Mesenchymal stem cell (in vitro differentiated cells and primary cell): ENCODE data around the gene TP53AIP1.

Experiments used
- DNase-seq: peaks from one replicate; pipeline ENCODE4 v3.0.0-alpha.2; 2013
- H2AFZ ChIP-seq: one replicate; pipeline ENCODE4 v1.6.1; 2013; ENCODE audit warnings: low read depth, mild to moderate bottlenecking, control low read depth, inconsistent platforms, low read length, moderate library complexity
- H2AK5ac ChIP-seq: 2 replicates; pipeline ENCODE4 v1.6.1; 2013; ENCODE audit warnings: low read length, moderate library complexity, mild to moderate bottlenecking, inconsistent platforms; ENCODE audit not compliant: severe bottlenecking
- H2BK120ac ChIP-seq: one replicate; pipeline ENCODE4 v1.6.1; 2013; ENCODE audit warnings: low read depth, mild to moderate bottlenecking, inconsistent platforms, low read length, moderate library complexity
- H2BK12ac ChIP-seq, 2 experiments: one replicate each; pipeline ENCODE4 v1.6.1; 2013; ENCODE audit warnings: inconsistent platforms in 2 of 2, low read length in 2 of 2, mild to moderate bottlenecking in 2 of 2, moderate library complexity in 2 of 2, control low read depth in 1 of 2
- H2BK15ac ChIP-seq: one replicate; pipeline ENCODE4 v1.6.1; 2013; ENCODE audit warnings: mild to moderate bottlenecking, low read depth, inconsistent platforms; ENCODE audit not compliant: poor library complexity, severe bottlenecking
- H2BK5ac ChIP-seq: 2 replicates; pipeline ENCODE4 v1.6.1; 2013; ENCODE audit warnings: low read depth, mild to moderate bottlenecking, low read length, control low read depth, inconsistent platforms; ENCODE audit not compliant: poor library complexity, severe bottlenecking
- H3K14ac ChIP-seq, 2 experiments: one replicate each; pipeline ENCODE4 v1.6.1; 2013; ENCODE audit warnings: inconsistent platforms in 2 of 2, low read length in 2 of 2, control low read depth in 1 of 2, mild to moderate bottlenecking in 1 of 2, moderate library complexity in 1 of 2
- H3K18ac ChIP-seq, 2 experiments: one replicate each; pipeline ENCODE4 v1.6.1; 2013; ENCODE audit warnings: inconsistent platforms in 2 of 2, low read length in 2 of 2, control low read depth in 1 of 2, low read depth in 1 of 2, mild to moderate bottlenecking in 1 of 2
- H3K23ac ChIP-seq, 2 experiments: one replicate each; pipeline ENCODE4 v1.6.1; 2013; ENCODE audit warnings: inconsistent platforms in 2 of 2, low read length in 2 of 2, mild to moderate bottlenecking in 2 of 2, moderate library complexity in 2 of 2, control low read depth in 1 of 2
- H3K27ac ChIP-seq: 2 replicates; pipeline ENCODE4 v1.5.1; 2013; ENCODE audit warnings: mild to moderate bottlenecking, moderate library complexity, low read length, control low read depth, inconsistent platforms; ENCODE audit not compliant: poor library complexity, severe bottlenecking
- H3K27me3 ChIP-seq, 2 experiments: 2 replicates each; pipeline versions ENCODE4 v1.6.1 to v1.7.0; 2013; ENCODE audit warnings: low read length in 2 of 2, mild to moderate bottlenecking in 2 of 2, moderate library complexity in 2 of 2, control low read depth in 1 of 2, inconsistent platforms in 1 of 2; ENCODE audit not compliant: control insufficient read depth in 1 of 2, insufficient read depth in 1 of 2
- H3K36me3 ChIP-seq, 2 experiments: 2 replicates each; pipeline versions ENCODE4 v1.6.1 to v1.7.0; 2013; ENCODE audit warnings: low read length in 2 of 2, control low read depth in 1 of 2, inconsistent platforms in 1 of 2, low read depth in 1 of 2, mild to moderate bottlenecking in 1 of 2; ENCODE audit not compliant: insufficient read depth in 2 of 2, control insufficient read depth in 1 of 2
- H3K4ac ChIP-seq, 2 experiments: one replicate each; pipeline ENCODE4 v1.6.1; 2013; ENCODE audit warnings: inconsistent platforms in 2 of 2, low read length in 2 of 2, mild to moderate bottlenecking in 2 of 2, moderate library complexity in 2 of 2, control low read depth in 1 of 2, low read depth in 1 of 2
- H3K4me1 ChIP-seq: 2 replicates; pipeline ENCODE4 v1.6.1; 2013; ENCODE audit warnings: low read depth, low read length, control low read depth; ENCODE audit not compliant: control insufficient read depth, insufficient read depth
- H3K4me2 ChIP-seq: 2 replicates; pipeline ENCODE4 v1.6.1; 2013; ENCODE audit warnings: low read length, mild to moderate bottlenecking, inconsistent platforms; ENCODE audit not compliant: poor library complexity, severe bottlenecking
- H3K4me3 ChIP-seq, 2 experiments: 2 replicates each; pipeline versions ENCODE4 v1.5.1 to v1.7.0; 2013; ENCODE audit warnings: low read length in 2 of 2, mild to moderate bottlenecking in 2 of 2, control low read depth in 1 of 2, low read depth in 1 of 2; ENCODE audit not compliant: insufficient read depth in 1 of 2
- H3K79me1 ChIP-seq: replicated peaks from 2 replicates; pipeline ENCODE4 v1.6.1; 2013; ENCODE audit warnings: mild to moderate bottlenecking, control low read depth, low read length, inconsistent platforms; ENCODE audit not compliant: poor library complexity, severe bottlenecking
- H3K9ac ChIP-seq: 2 replicates; pipeline ENCODE4 v1.7.0; 2013; ENCODE audit warnings: mild to moderate bottlenecking, low read length, moderate library complexity
- H3K9me3 ChIP-seq: 2 replicates; pipeline ENCODE4 v1.7.0; 2013; ENCODE audit warnings: mild to moderate bottlenecking, low read length; ENCODE audit not compliant: control insufficient read depth
- H4K8ac ChIP-seq: one replicate; pipeline ENCODE4 v1.6.1; 2013; ENCODE audit warnings: inconsistent platforms, mild to moderate bottlenecking, low read length, moderate library complexity
- H4K91ac ChIP-seq: one replicate; pipeline ENCODE4 v1.6.1; 2013; ENCODE audit warnings: mild to moderate bottlenecking, low read length, inconsistent platforms
- WGBS: methylation state at CpG from one replicate; pipeline ENCODE4 v1.1.7; 2013; ENCODE audit warnings: mixed read lengths; 5-methylcytosine and 5-hydroxymethylcytosine counted together

TP53AIP1 gene

DNA sequence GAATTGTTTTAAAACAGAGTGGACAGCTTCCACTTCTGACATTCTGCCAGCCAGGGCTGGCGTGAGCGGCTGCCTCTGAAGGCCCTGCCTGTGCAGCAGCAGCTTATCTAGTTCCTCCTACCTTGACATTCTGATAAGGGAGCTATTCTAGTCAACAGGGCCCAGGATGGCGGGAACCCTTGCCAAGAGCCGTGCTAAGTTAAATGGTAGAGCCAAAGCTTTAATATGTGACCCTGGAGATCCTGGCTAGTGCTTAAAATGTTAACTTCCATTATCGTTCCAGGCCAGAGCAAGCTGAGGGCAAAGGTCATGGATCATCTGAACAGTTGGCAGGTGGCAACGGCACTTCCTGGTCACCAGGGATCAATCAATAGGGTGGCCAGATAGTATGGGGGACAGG is 48.0 kb downstream of the TP53AIP1 start:
- DNase-seq: no peak
- Histone ChIP-seq H3K23ac (no peak overlapping the region), H2BK15ac (no peak overlapping the region), H3K9ac (no peak overlapping the region), H3K4me1 (peaks cover 10% of the 10 kb centered on the region), H2BK5ac (no peak overlapping the region), H3K27me3 (peaks cover 28 to 50% of the 10 kb centered on the region in 2 experiments), H3K9me3 (no peaks in the 10 kb centered on the region), H2AK5ac (no peak overlapping the region), H3K4ac (no peak overlapping the region), H3K36me3 (no peaks in the 10 kb centered on the region), H3K27ac (no peak overlapping the region), H2AFZ (no peak overlapping the region), H3K79me1 (no peaks in the 10 kb centered on the region), H2BK12ac (no peak overlapping the region), H2BK120ac (no peak overlapping the region), H4K8ac (no peak overlapping the region), H4K91ac (no peak overlapping the region), H3K4me2 (no peak overlapping the region), H3K18ac (no peak overlapping the region), H3K4me3 (no peak overlapping the region), H3K14ac (no peak overlapping the region)
- 70% methylated on average over 6 of the region's 6 CpGs for WGBS

DNA sequence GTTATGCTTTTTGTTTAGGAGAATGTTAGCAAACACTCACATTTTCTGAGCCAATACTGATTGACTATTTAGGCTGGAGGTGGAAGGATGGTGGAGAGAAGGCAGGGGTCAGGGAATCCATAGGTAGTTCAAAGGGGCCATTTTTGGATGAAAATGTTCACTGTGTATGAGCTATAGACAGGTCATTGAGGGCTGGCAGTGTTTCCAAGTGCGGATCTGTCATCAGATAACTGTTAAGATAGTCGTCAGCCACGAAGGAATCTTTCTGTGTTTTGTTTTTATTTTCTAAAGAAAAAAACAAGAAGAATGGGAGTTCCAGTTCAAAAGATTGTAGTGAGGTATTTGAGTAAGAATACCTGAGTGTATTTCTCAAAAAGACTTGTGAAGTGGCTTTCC is 48.4 kb downstream of the TP53AIP1 start:
- no peak overlapping the region for H2BK5ac ChIP-seq
- no peak overlapping the region for H3K4me3 ChIP-seq
- DNase-seq: no peak
- no peak overlapping the region for H2BK120ac ChIP-seq
- no peak overlapping the region for H3K27ac ChIP-seq
- no peaks in the 10 kb centered on the region for H3K9me3 ChIP-seq
- H4K8ac ChIP-seq: no peak overlapping the region
- H3K4ac ChIP-seq: no peak overlapping the region
- peaks cover 32 to 54% of the 10 kb centered on the region in 2 experiments for H3K27me3 ChIP-seq
- H2BK12ac ChIP-seq: no peak overlapping the region
- no peak overlapping the region for H3K14ac ChIP-seq
- no peaks in the 10 kb centered on the region for H3K36me3 ChIP-seq
- WGBS: 86% methylated on average over 3 of the region's 3 CpGs
- H2AK5ac ChIP-seq: no peak overlapping the region
- no peak overlapping the region for H2BK15ac ChIP-seq
- H4K91ac ChIP-seq: no peak overlapping the region
- H3K23ac ChIP-seq: no peak overlapping the region
- no peak overlapping the region for H3K4me2 ChIP-seq
- H3K18ac ChIP-seq: no peak overlapping the region
- peaks cover 10% of the 10 kb centered on the region for H3K4me1 ChIP-seq
- no peak overlapping the region for H3K9ac ChIP-seq
- no peaks in the 10 kb centered on the region for H3K79me1 ChIP-seq
- H2AFZ ChIP-seq: no peak overlapping the region

DNA sequence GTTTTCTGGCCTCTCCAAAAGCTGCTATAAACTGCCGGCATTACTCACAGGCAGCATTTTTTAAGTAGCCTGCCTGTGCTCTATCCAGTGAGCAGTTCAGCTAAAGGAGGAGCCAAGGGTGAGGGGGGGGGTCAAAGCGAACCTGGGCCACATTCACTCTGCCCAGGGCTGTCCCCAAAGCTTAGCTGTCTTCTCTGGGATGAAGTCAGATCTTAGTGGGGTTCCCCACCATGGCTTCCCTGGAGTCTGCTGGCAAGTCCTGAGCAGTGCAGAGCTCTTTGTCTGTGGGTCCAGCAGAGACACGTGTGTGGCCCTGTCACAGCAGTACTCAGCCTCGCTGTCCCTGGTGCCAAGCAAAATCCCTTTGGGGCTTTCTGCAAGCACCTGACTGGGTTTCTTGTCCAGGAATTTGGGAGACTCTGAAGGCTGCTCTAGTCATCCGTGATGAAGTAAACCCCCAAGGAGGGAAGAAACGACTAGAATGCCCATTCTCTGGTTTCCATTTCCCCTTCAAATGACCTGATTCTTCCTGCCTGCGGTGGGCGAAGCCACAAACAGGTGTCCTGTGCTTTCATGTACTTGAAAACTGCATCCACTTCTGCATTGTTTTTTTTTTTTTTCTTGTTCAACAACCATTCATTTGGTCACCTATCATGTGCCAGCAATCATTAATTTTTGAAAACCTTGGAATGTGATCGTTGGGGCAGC is 48.9 kb downstream of the TP53AIP1 start:
- H3K4me2 ChIP-seq: no peak overlapping the region
- 81% methylated on average over 9 of the region's 9 CpGs for WGBS
- no peak overlapping the region for H2BK120ac ChIP-seq
- H3K4ac ChIP-seq: no peak overlapping the region
- DNase-seq: no peak
- H2BK15ac ChIP-seq: no peak overlapping the region
- no peak overlapping the region for H2BK5ac ChIP-seq
- no peak overlapping the region for H3K14ac ChIP-seq
- no peak overlapping the region for H3K23ac ChIP-seq
- H3K18ac ChIP-seq: peak overlapping the region in 1 of 2 experiments; percentile 49
- H3K27me3 ChIP-seq: peaks cover 38 to 57% of the 10 kb centered on the region in 2 experiments
- H3K9me3 ChIP-seq: no peaks in the 10 kb centered on the region
- peaks cover 10% of the 10 kb centered on the region for H3K4me1 ChIP-seq
- no peak overlapping the region for H2AFZ ChIP-seq
- no peak overlapping the region for H4K8ac ChIP-seq
- H4K91ac ChIP-seq: no peak overlapping the region
- H3K4me3 ChIP-seq: no peak overlapping the region
- H3K36me3 ChIP-seq: no peaks in the 10 kb centered on the region
- H3K9ac ChIP-seq: no peak overlapping the region
- no peak overlapping the region for H2BK12ac ChIP-seq
- H3K27ac ChIP-seq: no peak overlapping the region
- H2AK5ac ChIP-seq: no peak overlapping the region
- H3K79me1 ChIP-seq: no peaks in the 10 kb centered on the region

DNA sequence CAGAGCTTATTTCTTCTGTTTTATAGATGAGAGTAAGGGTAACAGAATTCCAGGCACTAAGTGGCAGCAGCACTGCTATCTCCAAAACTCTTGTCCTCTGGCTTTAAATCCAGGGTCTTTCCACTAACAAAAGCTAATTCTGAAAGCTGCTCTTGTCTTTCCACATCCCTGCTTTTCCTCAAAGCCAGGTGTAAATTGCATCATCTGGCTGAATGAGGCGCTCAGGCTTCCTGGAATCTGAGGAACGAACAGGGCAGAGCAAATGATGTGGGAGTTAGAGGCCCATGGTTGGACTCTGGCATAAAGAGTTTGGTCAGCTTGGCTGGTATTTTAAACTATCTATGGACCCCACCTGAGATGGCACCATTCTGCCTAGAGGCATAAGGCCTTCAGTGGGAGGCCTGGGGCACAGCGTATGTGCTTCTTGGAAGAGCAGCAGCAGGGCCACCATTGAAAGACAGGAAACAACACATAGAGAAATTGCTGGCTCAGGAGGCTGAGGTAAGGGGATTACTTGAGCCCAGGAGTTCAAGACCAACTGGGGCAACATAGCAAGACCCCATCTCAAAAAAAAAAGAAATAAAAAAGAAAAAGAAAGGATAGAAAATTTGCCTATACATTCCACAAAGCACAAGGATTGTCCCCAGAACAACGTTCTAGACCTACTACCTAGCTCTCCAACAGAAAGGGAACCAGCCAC is 49.7 kb downstream of the TP53AIP1 start:
- WGBS: 65% methylated on average over 4 of the region's 4 CpGs
- Histone ChIP-seq H3K27ac (no peak overlapping the region), H3K27me3 (peaks cover 45 to 61% of the 10 kb centered on the region in 2 experiments)

More for the DNA sequence above, 49.7 kb downstream of the TP53AIP1 start:
- H3K4me3 ChIP-seq: no peak overlapping the region
- H2AK5ac ChIP-seq: no peak overlapping the region
- H2BK12ac ChIP-seq: no peak overlapping the region
- no peaks in the 10 kb centered on the region for H3K9me3 ChIP-seq
- peaks cover 10% of the 10 kb centered on the region for H3K4me1 ChIP-seq
- H3K9ac ChIP-seq: no peak overlapping the region
- H3K4me2 ChIP-seq: no peak overlapping the region
- no peaks in the 10 kb centered on the region for H3K79me1 ChIP-seq
- no peak overlapping the region for H2BK120ac ChIP-seq
- H4K91ac ChIP-seq: no peak overlapping the region
- no peak overlapping the region for H2BK5ac ChIP-seq
- no peak overlapping the region for H2BK15ac ChIP-seq
- H3K4ac ChIP-seq: no peak overlapping the region
- no peaks in the 10 kb centered on the region for H3K36me3 ChIP-seq
- no peak overlapping the region for H4K8ac ChIP-seq
- no peak overlapping the region for H2AFZ ChIP-seq
- no peak for DNase-seq
- no peak overlapping the region for H3K14ac ChIP-seq
- H3K23ac ChIP-seq: no peak overlapping the region
- H3K18ac ChIP-seq: no peak overlapping the region
